B cell (primary cell): ENCODE results near the gene FRK. TPM values are rescaled to one million over a fixed set of nuclear protein-coding genes. Genes with fewer than 3 reads are reported as not detected.

Experiments used
- ATAC-seq: fragments of 200-7000 bp; cut with Tn5 transposase; one replicate; pipeline ENCODE4 v1.10.0; 2021; ENCODE audit warnings: low read depth, mild to moderate bottlenecking, moderate number of reproducible peaks, moderate library complexity
- CTCF ChIA-PET: fragments of 350-600 bp; sonication (Branson Sonifier 250); formaldehyde crosslinking; loops from one replicate; lab custom pipeline; 2021; ENCODE audit warnings: antibody characterized with exemption, inconsistent platforms; lab: Charles Lee
- POLR2A ChIA-PET: fragments of 350-600 bp; sonication (Branson Sonifier 250); formaldehyde crosslinking; loops from one replicate; lab custom pipeline; 2021; ENCODE audit warnings: antibody characterized with exemption; lab: Charles Lee
- DNase-seq: peaks from one replicate; pipeline ENCODE4 v3.0.0; 2013
- H2AFZ ChIP-seq: 2 replicates; pipeline ENCODE4 v1.6.1; 2012; ENCODE audit warnings: mild to moderate bottlenecking, low read depth, low read length; ENCODE audit not compliant: insufficient read depth, poor library complexity, severe bottlenecking
- H3K27ac ChIP-seq, 2 donors: 1 replicate in 1 of 2; 2 replicates in 1 of 2; pipeline ENCODE4 v1.5.1; 2012 to 2013; ENCODE audit warnings: low read length in 2 of 2, mild to moderate bottlenecking in 2 of 2, moderate library complexity in 1 of 2
- H3K27me3 ChIP-seq, 4 experiments: fragments of 200-600 bp in 1 of 4; sonication (generic) in 1 of 4; replicated peaks in 1 of 4; 1 replicate in 2 of 4; 2 replicates in 2 of 4; pipeline versions ENCODE4 v1.6.1 to v1.7.0; 2013 to 2016; ENCODE audit warnings: low read length in 3 of 4, mild to moderate bottlenecking in 2 of 4, mixed read lengths in 1 of 4, moderate library complexity in 1 of 4; ENCODE audit not compliant: insufficient read depth in 4 of 4, control insufficient read depth in 3 of 4; ENCODE audit errors: control extremely low read depth in 1 of 4
- H3K36me3 ChIP-seq, 2 experiments: replicated peaks in 1 of 2; 1 replicate in 1 of 2; 2 replicates in 1 of 2; pipeline versions ENCODE4 v1.6.1 to v1.7.1; 2013; ENCODE audit warnings: low read length in 1 of 2; ENCODE audit not compliant: insufficient read depth in 2 of 2, control insufficient read depth in 1 of 2; ENCODE audit errors: control extremely low read depth in 1 of 2, extremely low read depth in 1 of 2
- H3K4me1 ChIP-seq, 2 donors: fragments of 200-600 bp in 1 of 2; sonication (generic) in 1 of 2; 1 replicate in 1 of 2; 2 replicates in 1 of 2; pipeline versions ENCODE4 v1.5.1 to v1.6.1; 2013 to 2017; ENCODE audit warnings: low read length in 2 of 2; ENCODE audit not compliant: control insufficient read depth in 2 of 2, insufficient read depth in 2 of 2
- H3K4me2 ChIP-seq: replicated peaks from 2 replicates; pipeline ENCODE3; 2012; ENCODE audit warnings: mild to moderate bottlenecking, low read depth, low read length; ENCODE audit not compliant: poor library complexity, severe bottlenecking
- H3K4me3 ChIP-seq, 5 experiments: fragments of 200-600 bp in 1 of 5; sonication (generic) in 1 of 5; 1 replicate in 3 of 5; 2 replicates in 2 of 5; pipeline versions ENCODE4 v1.5.1 to v1.7.0; 2011 to 2016; ENCODE audit warnings: low read length in 4 of 5, mild to moderate bottlenecking in 4 of 5, low read depth in 2 of 5, control low read depth in 1 of 5, moderate library complexity in 1 of 5; ENCODE audit not compliant: insufficient read depth in 1 of 5; ENCODE audit errors: control extremely low read depth in 1 of 5, extremely low read depth in 1 of 5
- H3K79me2 ChIP-seq: fragments of 200-600 bp; sonication (generic); one replicate; pipeline ENCODE4 v1.6.0; 2016; ENCODE audit warnings: low read length; ENCODE audit not compliant: control insufficient read depth, insufficient read depth
- H3K9ac ChIP-seq: fragments of 200-600 bp; sonication (generic); 2 replicates; pipeline ENCODE4 v1.6.1; 2017; ENCODE audit warnings: mild to moderate bottlenecking, low read length, moderate library complexity
- H3K9me3 ChIP-seq, 3 donors: one replicate each; pipeline versions ENCODE4 v1.6.1 to v1.7.1; 2013; ENCODE audit warnings: low read length in 2 of 3; ENCODE audit not compliant: control insufficient read depth in 2 of 3, insufficient read depth in 1 of 3; ENCODE audit errors: control extremely low read depth in 1 of 3
- H4K20me1 ChIP-seq: 2 replicates; pipeline ENCODE4 v1.6.0; 2012; ENCODE audit warnings: mild to moderate bottlenecking, low read length; ENCODE audit not compliant: insufficient read depth, control insufficient read depth, poor library complexity, severe bottlenecking
- H3K27ac Mint-ChIP-seq: one replicate; pipeline ENCODE4 v1.8.0; 2021; ENCODE audit warnings: mixed read lengths
- H3K27me3 Mint-ChIP-seq: one replicate; pipeline ENCODE4 v1.8.0; 2021; ENCODE audit warnings: mixed read lengths
- H3K4me1 Mint-ChIP-seq: one replicate; pipeline ENCODE4 v1.8.0; 2021; ENCODE audit warnings: mixed read lengths
- H3K4me3 Mint-ChIP-seq: one replicate; pipeline ENCODE4 v1.8.0; 2021; ENCODE audit warnings: mixed read lengths
- H3K9me3 Mint-ChIP-seq: one replicate; pipeline ENCODE4 v1.8.0; 2022; ENCODE audit warnings: mixed read lengths; ENCODE audit not compliant: insufficient read depth
- CTCF ChIP-seq: fragments of 200-600 bp; IDR thresholded peaks from one replicate; pipeline ENCODE4 v1.8.0; 2022; ENCODE audit warnings: antibody characterized with exemption, mild to moderate bottlenecking
- EZH2 ChIP-seq: IDR thresholded peaks from 2 replicates; pipeline ENCODE4 v1.6.1; 2012; ENCODE audit warnings: borderline replicate concordance, low read depth, mild to moderate bottlenecking, moderate library complexity, low read length; ENCODE audit not compliant: insufficient read depth, poor library complexity, severe bottlenecking
- WGBS: methylation state at CpG from one replicate; pipeline ENCODE4 v1.1.5; 2013; ENCODE audit warnings: missing lambda C conversion rate; ENCODE audit not compliant: insufficient coverage; 5-methylcytosine and 5-hydroxymethylcytosine counted together
- intact Hi-C: fragments of 100-400 bp; cut with micrococcal nuclease; formaldehyde crosslinking; loops from one replicate; pipeline ENCODE4 v1.10.0; 2022
- polyA plus RNA-seq: library from polyadenylated mRNA; depleted of rRNA; stranded (reverse); fragments of >200 nt; gene quantifications from 2 replicates; pipeline ENCODE4 v1.2.3, GENCODE V29; 2012
- total RNA-seq, 2 donors: library from RNA; stranded (reverse); fragments of 120-200 nt in 1 of 2; gene quantifications; 1 replicate in 1 of 2; 2 replicates in 1 of 2; pipeline versions ENCODE4 v1.2.3 to v1.2.4, GENCODE V29; 2013 to 2022

FRK gene
- total and polyA plus RNA-seq, 2 donors (not counting 1 experiment from before 2014, with no cell fraction given): 0.01 to 0.07 TPM

DNA sequence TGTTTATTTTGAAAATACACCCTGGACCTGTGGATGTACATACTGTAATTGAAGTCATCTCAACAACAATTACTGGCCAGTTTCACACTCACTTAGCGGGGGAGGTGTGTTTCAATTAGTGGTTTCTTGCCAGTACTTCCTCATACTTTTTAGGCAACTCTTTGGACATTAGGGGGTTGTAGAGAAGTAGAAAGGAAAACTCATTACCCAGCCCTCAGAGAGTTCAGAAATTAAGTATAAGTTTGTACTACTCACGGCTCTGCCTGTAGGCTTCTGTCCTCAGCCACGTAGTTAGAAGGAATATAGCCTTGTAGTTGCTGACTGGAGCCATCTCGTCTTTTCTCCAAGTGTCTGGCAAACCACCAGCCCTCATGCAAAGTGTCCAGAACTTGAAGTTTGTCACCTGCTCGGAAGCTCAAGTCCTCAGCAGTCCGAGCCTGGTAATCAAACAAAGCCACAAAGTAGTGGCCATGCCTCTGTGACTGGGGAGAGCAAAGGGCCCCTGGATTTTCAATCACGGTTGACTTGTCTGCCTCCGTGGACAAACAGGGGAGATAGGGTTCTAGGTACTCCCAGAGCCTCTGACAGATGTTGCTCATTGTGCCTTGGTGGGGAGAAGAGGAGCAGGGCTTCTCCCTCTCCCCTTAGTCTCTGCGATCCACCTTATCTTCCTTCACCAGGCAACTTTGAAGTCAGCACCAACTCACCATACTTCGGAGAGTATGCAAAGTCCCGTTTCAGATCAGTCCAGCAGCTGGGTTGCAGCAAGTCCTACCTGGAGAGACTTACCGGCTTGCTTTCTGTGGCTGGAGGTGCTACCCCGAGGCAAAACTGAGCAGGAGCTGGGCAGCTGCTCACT, 749 bp downstream of the FRK start:
- WGBS: 65% methylated on average over 7 of the region's 13 CpGs
- no peak for TF ChIP-seq EZH2

GRCh38 chr6:116057766-116058165, 2.9 kb downstream of the FRK start:
- H3K9me3 ChIP-seq: no peaks in the 10 kb centered on the region
- intact Hi-C loops: no loop called here
- H3K4me3 ChIP-seq: no peak overlapping the region
- H4K20me1 ChIP-seq: no peaks in the 10 kb centered on the region
- no peaks in the 10 kb centered on the region for H3K36me3 ChIP-seq
- no peak overlapping the region for H3K27ac Mint-ChIP-seq
- H3K4me1 ChIP-seq: no peaks in the 10 kb centered on the region
- WGBS: no CpG with 5 or more reads among the region's 2 CpGs
- H3K4me1 Mint-ChIP-seq: peaks cover 6% of the 10 kb centered on the region
- no peaks in the 10 kb centered on the region for H3K79me2 ChIP-seq
- ChIA-PET POLR2A (no interaction called here), CTCF (no interaction called here)
- no peak overlapping the region for H2AFZ ChIP-seq
- H3K9ac ChIP-seq: no peak overlapping the region
- TF ChIP-seq EZH2: no peak
- no peak for TF ChIP-seq CTCF
- peaks cover 0 to 5% (median 2%) of the 10 kb centered on the region in 4 experiments for H3K27me3 ChIP-seq
- H3K27me3 Mint-ChIP-seq: peaks cover 14% of the 10 kb centered on the region
- ATAC-seq: no peak
- no peak overlapping the region for H3K4me3 Mint-ChIP-seq
- H3K27ac ChIP-seq: no peak overlapping the region
- H3K9me3 Mint-ChIP-seq: no peaks in the 10 kb centered on the region
- DNase-seq: no peak
- no peak overlapping the region for H3K4me2 ChIP-seq

More for the DNA sequence above, 749 bp downstream of the FRK start:
- Mint-ChIP-seq H3K4me1 (peaks cover 6% of the 10 kb centered on the region), H3K27me3 (peaks cover 14% of the 10 kb centered on the region), H3K9me3 (no peaks in the 10 kb centered on the region), H3K27ac (no peak overlapping the region), H3K4me3 (no peak overlapping the region)
- H3K36me3 ChIP-seq: no peaks in the 10 kb centered on the region
- no peak overlapping the region for H3K9ac ChIP-seq
- H3K4me2 ChIP-seq: peak overlapping the region; percentile 0
- H3K79me2 ChIP-seq: no peaks in the 10 kb centered on the region
- POLR2A ChIA-PET: no interaction called here
- DNase-seq (peak; percentile 8), ATAC-seq (no peak)
- H3K9me3 ChIP-seq: no peaks in the 10 kb centered on the region
- intact Hi-C loops: no loop called here
- H4K20me1 ChIP-seq: no peaks in the 10 kb centered on the region
- CTCF ChIA-PET: interaction anchor here (1.0 kb wide), 1 partner anchor 47 kb away, joined by 3 read pairs; no protein-coding TSS in a partner anchor
- no peaks in the 10 kb centered on the region for H3K4me1 ChIP-seq
- H3K27ac ChIP-seq: no peak overlapping the region
- peaks cover 0 to 5% (median 2%) of the 10 kb centered on the region in 4 experiments for H3K27me3 ChIP-seq
- H3K4me3 ChIP-seq: peak overlapping the region in 1 of 5 experiments; percentile 5
- H2AFZ ChIP-seq: peak overlapping the region; percentile 21
